ENCODE data around the gene ZZZ3.
A peak's percentile ranks its signal among the peaks of the same experiment; 100 is the strongest.
"Not testable (repeated sequence)": the region's sequence is repeated elsewhere in the genome, so short reads cannot be mapped to it uniquely, and the experiment has no call there.

Gene ZZZ3

DNA sequence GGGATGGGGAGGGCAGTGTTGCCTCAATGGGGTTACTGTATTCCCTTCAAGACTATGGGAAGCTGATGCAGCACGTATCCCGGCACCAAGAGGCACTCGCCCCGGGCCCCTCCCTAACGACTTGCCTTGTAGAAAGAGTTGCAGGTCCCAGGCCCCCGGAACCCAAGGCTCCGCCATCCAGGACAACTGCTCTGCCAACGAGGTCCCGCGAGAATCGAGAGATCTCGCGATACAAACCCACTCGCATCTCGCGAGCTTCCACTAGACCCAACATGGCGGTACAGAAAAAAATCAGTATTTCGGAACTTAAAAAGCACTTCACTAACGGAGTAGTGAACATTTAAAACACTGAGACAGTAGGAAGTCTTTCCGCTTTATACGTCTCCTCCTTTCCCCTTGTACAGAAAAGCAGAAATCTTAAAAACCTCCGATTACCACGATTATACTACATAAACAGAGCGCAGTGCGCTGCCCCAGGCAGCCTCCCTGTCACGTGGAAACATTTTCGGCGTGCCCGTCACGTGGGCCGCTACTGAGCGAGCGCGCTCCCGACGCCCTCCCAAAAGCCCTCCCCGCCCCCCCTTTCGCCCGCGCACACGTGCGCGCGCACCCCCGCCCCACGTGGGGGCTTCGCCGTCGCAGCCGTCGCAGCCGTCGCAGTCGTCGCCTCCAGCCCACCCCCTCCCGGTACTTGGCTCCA is at the start of gene ZZZ3:
TSS of gene ZZZ3 (minus strand) at position 199 of the 700 bp plus-strand sequence. CDS start 49,304 bp downstream, outside the sequence.
- DNase-seq (ENCODE audit: low read depth, low spot score): peak; percentile 90

- no peak for DNase-seq (ENCODE audit: low read depth, low spot score)
Observed at GRCh38 chr1:77732090-77732489, 49.6 kb upstream of the ZZZ3 start.

DNA sequence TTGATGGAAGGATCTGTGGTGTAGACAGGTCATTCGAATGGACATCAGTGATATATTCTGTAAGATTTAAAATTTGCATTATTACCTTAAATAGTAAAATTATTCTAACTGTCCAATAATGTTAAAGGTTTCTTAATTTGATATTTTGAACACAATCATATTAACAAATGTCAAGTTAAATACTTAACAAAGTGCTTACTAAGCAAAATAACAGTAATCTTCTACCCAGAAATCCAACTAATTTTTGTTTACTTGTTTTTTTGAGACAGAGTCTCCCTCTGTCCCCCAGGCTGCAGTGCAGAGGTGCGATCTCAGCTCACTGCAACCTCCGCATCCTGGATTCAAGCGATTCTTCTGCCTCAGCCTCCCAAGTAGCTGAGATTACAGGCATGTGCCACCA is 43.2 kb upstream of the ZZZ3 start:
- no peak for DNase-seq (ENCODE audit: low read depth, low spot score)

GRCh38 chr1:77718181-77718580 is 35.7 kb upstream of the ZZZ3 start:
- no peak for DNase-seq (ENCODE audit: low read depth, low spot score)

DNA sequence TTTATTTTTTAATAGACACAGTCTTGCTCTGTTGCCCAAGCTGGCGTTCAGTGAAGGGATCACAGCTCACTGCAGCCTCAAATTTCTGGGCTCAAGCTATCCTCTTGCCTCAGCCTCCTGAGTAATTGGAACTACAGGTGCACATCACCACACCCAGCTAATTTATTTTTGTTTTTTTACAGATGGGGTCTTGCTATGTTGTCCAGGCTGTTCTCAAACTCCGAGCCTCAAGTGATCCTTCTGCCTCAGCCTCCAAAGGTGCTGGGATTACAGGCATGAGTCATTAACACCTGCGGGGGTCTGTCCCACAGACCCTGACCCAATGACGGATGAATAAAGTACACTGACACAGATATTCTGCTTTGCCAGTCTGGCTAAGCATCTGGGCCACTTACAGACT is 33.6 kb upstream of the ZZZ3 start:
- no peak for DNase-seq (ENCODE audit: low read depth, low spot score)

DNA sequence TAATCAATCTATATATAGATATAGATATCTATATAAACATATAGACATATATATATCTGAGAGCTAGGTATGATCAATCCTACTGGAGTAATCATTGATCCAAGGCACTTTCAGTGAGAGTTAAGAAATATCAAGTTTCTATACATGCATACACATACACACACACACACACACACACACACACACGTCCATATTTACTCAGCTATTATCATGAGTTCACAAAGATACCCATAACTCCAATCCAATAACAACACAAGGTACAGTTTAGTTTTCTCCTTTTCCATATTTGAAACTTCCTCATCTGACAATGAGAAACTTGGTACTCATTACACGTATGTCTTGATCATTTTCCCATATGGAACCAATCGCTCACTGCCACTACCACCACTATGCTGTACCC is 27.3 kb upstream of the ZZZ3 start:
- no peak for DNase-seq (ENCODE audit: low read depth, low spot score)

GRCh38 chr1:77706321-77706720 is 23.9 kb upstream of the ZZZ3 start:
- no peak for DNase-seq (ENCODE audit: low read depth, low spot score)

GRCh38 chr1:77704736-77705135 is 22.3 kb upstream of the ZZZ3 start:
- no peak for DNase-seq (ENCODE audit: low read depth, low spot score)

- DNase-seq (ENCODE audit: low read depth, low spot score): not testable (repeated sequence)
Observed at GRCh38 chr1:77699673-77700072, 17.2 kb upstream of the ZZZ3 start.

- DNase-seq (ENCODE audit: low read depth, low spot score): no peak
Observed at GRCh38 chr1:77697441-77697840, 15.0 kb upstream of the ZZZ3 start.

DNA sequence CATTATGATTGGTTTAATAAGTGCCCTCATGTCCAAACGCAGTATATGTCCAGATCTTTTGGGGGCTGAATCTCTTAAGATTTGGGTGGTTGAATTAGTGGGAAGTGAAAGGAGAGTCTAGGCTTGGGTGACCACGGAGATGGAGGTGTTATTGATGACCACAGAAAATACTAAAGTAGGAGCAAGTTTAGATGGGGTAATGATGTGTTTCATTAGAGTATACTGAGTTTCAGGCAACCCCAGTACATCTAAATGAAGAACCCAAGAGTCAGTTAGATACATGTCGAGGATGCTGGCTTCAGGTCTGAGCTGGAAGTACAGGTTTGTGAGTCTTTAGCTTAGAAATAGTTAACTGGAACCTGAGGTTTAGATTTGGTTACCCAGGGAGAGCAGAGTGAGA is 6.5 kb upstream of the ZZZ3 start:
- DNase-seq (ENCODE audit: low read depth, low spot score): no peak

- no peak for DNase-seq (ENCODE audit: low read depth, low spot score)
Observed at GRCh38 chr1:77687519-77687906, 5.1 kb upstream of the ZZZ3 start.

- no peak for DNase-seq (ENCODE audit: low read depth, low spot score)
Observed at GRCh38 chr1:77686796-77687518, 4.5 kb upstream of the ZZZ3 start.

DNA sequence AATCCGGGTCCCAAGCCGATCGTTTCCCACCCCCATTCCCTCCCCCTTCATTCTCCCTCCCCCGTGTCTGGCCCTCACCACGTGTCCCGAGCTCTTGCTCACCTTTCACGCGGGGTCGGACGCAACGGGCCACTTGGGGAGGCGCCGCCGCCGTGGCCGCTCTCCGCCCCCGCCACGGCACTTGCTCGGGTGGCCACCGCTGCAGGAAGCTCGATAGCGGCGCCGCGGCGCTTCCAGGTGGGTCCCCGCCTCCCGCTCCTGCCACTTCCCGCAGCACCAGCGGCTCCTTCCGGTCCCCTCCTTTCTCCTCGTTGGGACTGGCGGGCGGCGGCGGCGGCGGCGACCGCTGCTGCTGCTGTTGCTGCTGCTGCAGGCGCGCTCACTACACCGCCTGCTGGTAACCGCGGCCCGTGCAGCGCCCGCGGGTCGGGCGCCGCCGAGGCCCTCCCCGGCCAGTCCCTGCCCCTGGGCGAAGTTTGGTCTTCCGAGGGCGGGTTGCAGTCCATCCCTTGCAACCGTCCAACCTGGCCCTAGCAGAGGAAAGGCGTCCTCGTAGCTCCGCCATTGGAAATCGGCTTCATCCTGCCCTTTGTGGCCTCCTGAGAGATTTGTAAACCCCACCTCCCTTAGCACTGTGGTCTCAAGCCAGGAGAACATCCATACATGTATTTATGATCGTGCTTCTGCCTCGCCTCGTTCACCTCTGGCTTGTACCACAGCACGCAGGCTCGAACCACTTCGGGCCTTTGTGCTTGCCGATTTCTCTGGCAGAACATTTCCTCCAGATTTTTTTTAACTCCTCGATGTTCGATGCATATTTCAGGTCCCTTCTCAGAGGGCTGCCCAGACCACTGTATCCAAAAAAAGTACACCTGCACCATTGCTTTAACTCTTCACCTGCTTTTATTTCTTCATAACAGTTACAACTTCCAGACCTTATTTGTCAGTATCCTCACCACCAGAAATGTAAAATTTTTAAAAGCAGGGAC is 996 bp upstream of the ZZZ3 start:
- DNase-seq (ENCODE audit: low read depth, low spot score): peak; percentile 62

DNA sequence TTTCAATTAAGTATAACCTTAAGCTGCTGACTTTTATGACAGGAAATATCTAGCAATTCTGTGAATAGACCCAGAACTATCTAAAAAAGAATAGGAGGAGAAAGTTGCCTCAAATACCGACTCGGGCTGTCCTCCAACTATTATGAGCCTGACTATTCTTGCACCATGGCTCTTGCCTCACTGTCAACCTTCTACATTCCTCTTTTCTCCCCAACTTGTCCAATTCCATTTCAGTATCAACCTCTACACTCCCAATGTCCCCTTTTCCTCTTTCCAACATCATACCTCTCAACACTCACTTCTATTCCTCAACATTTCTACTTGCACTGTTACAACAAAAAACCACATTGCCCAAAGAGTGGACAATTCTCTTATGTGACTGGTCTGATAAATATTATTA is 2.3 kb downstream of the ZZZ3 start:
- no peak for DNase-seq (ENCODE audit: low read depth, low spot score)

DNA sequence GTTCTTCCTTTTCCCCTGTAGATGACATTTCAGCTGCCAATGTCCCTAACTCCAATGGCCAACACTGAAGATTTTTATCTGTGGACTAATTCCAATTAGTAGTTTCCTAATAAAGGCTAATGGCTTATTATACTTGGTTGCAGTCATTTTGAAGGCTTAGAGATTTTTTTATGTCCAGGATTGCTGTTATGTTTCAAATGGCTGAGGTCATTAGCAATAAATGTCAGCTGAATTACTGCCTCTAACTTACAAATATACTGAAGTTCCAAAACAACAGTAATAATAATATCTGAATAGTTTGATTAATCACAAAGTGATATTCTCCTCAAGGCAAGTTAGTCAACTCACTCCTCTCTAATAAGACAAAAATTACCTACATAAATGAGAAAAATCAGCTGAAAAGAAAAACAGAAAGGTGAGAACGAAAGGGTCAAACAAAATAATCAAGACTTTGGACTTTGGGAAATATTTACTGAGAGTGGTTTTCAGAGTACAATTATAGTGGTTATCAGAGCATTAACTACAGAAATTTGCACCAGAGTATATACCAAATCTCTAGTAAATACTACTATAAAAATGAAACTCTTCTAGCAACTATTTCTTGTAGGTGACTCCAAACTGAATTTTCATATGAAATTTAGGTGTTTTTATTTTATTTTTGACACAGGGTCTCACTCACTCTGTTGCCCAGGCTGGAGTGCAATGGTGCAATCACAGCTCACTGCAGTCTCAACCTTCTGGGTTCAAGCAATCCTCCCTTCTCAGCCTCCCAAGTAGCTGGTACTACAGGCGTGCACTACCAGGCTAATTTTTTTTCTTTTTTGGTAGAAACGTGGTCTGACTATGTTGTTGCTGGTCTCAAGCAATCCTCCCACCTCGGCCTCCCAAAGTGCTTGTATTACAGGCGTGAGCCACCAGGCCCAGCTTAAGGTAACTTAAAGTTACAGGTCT is 3.5 kb downstream of the ZZZ3 start:
- no peak for DNase-seq (ENCODE audit: low read depth, low spot score)

- not testable (repeated sequence) for DNase-seq (ENCODE audit: low read depth, low spot score)
Observed at GRCh38 chr1:77674807-77675206, 7.7 kb downstream of the ZZZ3 start.

DNA sequence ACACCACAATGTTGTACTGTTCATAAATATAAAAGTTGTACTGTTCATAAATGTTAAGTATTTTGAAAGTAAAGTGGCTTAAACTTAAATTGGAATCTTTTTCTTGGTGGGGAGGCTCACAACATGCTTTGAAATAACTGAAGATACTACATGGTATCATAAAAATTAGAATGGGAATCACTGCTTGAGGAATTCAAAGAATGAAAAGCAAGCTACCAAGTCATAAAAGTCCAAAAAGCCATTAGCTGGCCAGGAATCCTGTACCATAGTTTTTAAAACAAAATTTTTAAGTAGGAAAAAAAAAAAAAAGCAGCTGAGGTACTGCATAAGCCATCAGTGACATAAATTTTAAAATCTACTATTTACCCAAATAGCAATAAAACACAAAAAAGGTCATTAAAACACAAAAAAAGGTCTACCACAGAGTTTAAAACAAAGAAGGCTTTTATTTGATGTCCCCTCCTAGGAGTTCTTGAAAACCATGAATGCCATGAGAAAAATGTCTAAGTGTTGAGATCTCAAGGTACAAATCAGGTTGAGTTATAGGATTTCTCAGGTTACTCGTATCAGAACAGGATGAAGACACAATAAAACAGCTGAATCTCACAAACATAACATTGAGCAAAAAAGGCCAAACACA is 8.6 kb downstream of the ZZZ3 start:
- no peak for DNase-seq (ENCODE audit: low read depth, low spot score)

GRCh38 chr1:77673030-77673429 is 9.4 kb downstream of the ZZZ3 start:
- DNase-seq (ENCODE audit: low read depth, low spot score): no peak

DNA sequence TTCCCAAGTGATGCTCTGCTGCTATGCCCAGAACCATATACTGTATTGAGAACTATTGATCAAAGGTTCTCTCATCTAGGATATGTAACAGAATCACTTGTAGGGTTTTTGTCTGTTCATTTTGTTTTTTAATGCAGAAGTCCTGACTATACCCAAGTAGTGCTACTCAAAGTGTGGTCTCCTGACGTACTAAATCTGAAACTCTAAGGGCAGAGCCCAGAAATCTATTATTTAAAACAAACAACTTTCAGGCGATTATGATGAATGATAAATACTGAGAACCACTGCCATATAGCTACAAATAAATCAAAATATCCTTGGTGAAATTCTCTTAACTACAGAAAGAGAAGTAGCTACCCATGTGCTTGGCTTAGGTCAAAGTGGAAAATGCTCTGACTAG is 10.1 kb downstream of the ZZZ3 start:
- no peak for DNase-seq (ENCODE audit: low read depth, low spot score)

All from smooth muscle cell of the brain vasculature (primary cell).